ENCODE results near the gene ARHGAP42.
"Not testable (repeated sequence)": the region's sequence is repeated elsewhere in the genome, so short reads cannot be mapped to it uniquely, and the experiment has no call there.

The ARHGAP42 gene

GRCh38 chr11:100641456-100641855 is 45.6 kb upstream of the ARHGAP42 start:
- TF ChIP-seq CTCF (IDR thresholded peaks at IDR 0.05; ENCODE audit: extremely low read depth, insufficient read depth, missing control alignments): no peak
- DNase-seq (ENCODE audit: low spot score): no peak
- in situ Hi-C loops (cut with MboI; ENCODE audit: low pct_unique_long_range_greater_than_20kb, low sequenced_read_pairs, unreplicated experiment): no loop called here

GRCh38 chr11:100646545-100646944 is 40.5 kb upstream of the ARHGAP42 start:
- DNase-seq (ENCODE audit: low spot score): no peak
- no peak for TF ChIP-seq CTCF (IDR thresholded peaks at IDR 0.05; ENCODE audit: extremely low read depth, insufficient read depth, missing control alignments)
- in situ Hi-C loops (cut with MboI; ENCODE audit: low pct_unique_long_range_greater_than_20kb, low sequenced_read_pairs, unreplicated experiment): no loop called here

GRCh38 chr11:100647861-100648260 is 39.2 kb upstream of the ARHGAP42 start:
- no peak for TF ChIP-seq CTCF (IDR thresholded peaks at IDR 0.05; ENCODE audit: extremely low read depth, insufficient read depth, missing control alignments)
- DNase-seq (ENCODE audit: low spot score): no peak
- in situ Hi-C loops (cut with MboI; ENCODE audit: low pct_unique_long_range_greater_than_20kb, low sequenced_read_pairs, unreplicated experiment): no loop called here

GRCh38 chr11:100663583-100663982 is 23.5 kb upstream of the ARHGAP42 start:
- no peak for DNase-seq (ENCODE audit: low spot score)
- in situ Hi-C loops (cut with MboI; ENCODE audit: low pct_unique_long_range_greater_than_20kb, low sequenced_read_pairs, unreplicated experiment): no loop called here
- no peak for TF ChIP-seq CTCF (IDR thresholded peaks at IDR 0.05; ENCODE audit: extremely low read depth, insufficient read depth, missing control alignments)

GRCh38 chr11:100663996-100664395 is 23.1 kb upstream of the ARHGAP42 start:
- no peak for TF ChIP-seq CTCF (IDR thresholded peaks at IDR 0.05; ENCODE audit: extremely low read depth, insufficient read depth, missing control alignments)
- DNase-seq (ENCODE audit: low spot score): no peak
- in situ Hi-C loops (cut with MboI; ENCODE audit: low pct_unique_long_range_greater_than_20kb, low sequenced_read_pairs, unreplicated experiment): no loop called here

GRCh38 chr11:100666816-100667215 is 20.3 kb upstream of the ARHGAP42 start:
- in situ Hi-C loops (cut with MboI; ENCODE audit: low pct_unique_long_range_greater_than_20kb, low sequenced_read_pairs, unreplicated experiment): not testable (repeated sequence)

GRCh38 chr11:100667449-100667848 is 19.6 kb upstream of the ARHGAP42 start:
- DNase-seq (ENCODE audit: low spot score): no peak
- in situ Hi-C loops (cut with MboI; ENCODE audit: low pct_unique_long_range_greater_than_20kb, low sequenced_read_pairs, unreplicated experiment): no loop called here
- TF ChIP-seq CTCF (IDR thresholded peaks at IDR 0.05; ENCODE audit: extremely low read depth, insufficient read depth, missing control alignments): no peak

More at GRCh38 chr11:100666816-100667215, 20.3 kb upstream of the ARHGAP42 start:
- DNase-seq (ENCODE audit: low spot score): not testable (repeated sequence)
